Fibroblast of lung (primary cell): ENCODE measurements around the gene GALR2. TPM values are rescaled to one million over a fixed set of nuclear protein-coding genes. Genes with fewer than 3 reads are reported as not detected.

Experiments used
- DNase-seq, 2 donors: peaks; one replicate each; pipeline versions ENCODE4 v3.0.0 to v3.0.0-alpha.2; 2010; ENCODE audit warnings: low read depth in 2 of 2
- H2AFZ ChIP-seq: 2 replicates; pipeline ENCODE4 v1.5.1; 2012; ENCODE audit warnings: low read length, control low read depth, inconsistent platforms
- H3K27ac ChIP-seq: 2 replicates; pipeline ENCODE4 v1.5.1; 2011; ENCODE audit warnings: low read length, control low read depth; ENCODE audit not compliant: insufficient read depth
- H3K27me3 ChIP-seq: 2 replicates; pipeline ENCODE4 v1.5.1; 2011; ENCODE audit warnings: mild to moderate bottlenecking, low read length; ENCODE audit not compliant: control insufficient read depth, insufficient read depth
- H3K36me3 ChIP-seq: 2 replicates; pipeline ENCODE4 v1.5.1; 2011; ENCODE audit warnings: low read length; ENCODE audit not compliant: control insufficient read depth, insufficient read depth
- H3K4me1 ChIP-seq: 2 replicates; pipeline ENCODE4 v1.5.1; 2011; ENCODE audit warnings: low read length; ENCODE audit not compliant: control insufficient read depth, insufficient read depth; ENCODE audit errors: extremely low read depth
- H3K4me2 ChIP-seq: 2 replicates; pipeline ENCODE4 v1.5.1; 2011; ENCODE audit warnings: low read length, control low read depth; ENCODE audit not compliant: insufficient read depth; ENCODE audit errors: extremely low read depth
- H3K4me3 ChIP-seq, 4 experiments: fragments of 200-600 bp in 1 of 4; sonication (generic) in 1 of 4; replicated peaks in 1 of 4; 2 replicates each; pipeline ENCODE4 v1.5.1; 2011 to 2016; ENCODE audit warnings: low read length in 4 of 4, low read depth in 3 of 4, mild to moderate bottlenecking in 3 of 4, control low read depth in 2 of 4, inconsistent platforms in 1 of 4, mixed read lengths in 1 of 4; ENCODE audit not compliant: insufficient read depth in 1 of 4; ENCODE audit errors: control extremely low read depth in 1 of 4
- H3K79me2 ChIP-seq: 2 replicates; pipeline ENCODE4 v1.5.1; 2012; ENCODE audit warnings: mild to moderate bottlenecking, low read length, inconsistent platforms; ENCODE audit not compliant: control insufficient read depth, insufficient read depth
- H3K9ac ChIP-seq: 2 replicates; pipeline ENCODE4 v1.5.1; 2011; ENCODE audit warnings: mild to moderate bottlenecking, low read length, control low read depth; ENCODE audit not compliant: insufficient read depth
- H3K9me3 ChIP-seq: 2 replicates; pipeline ENCODE4 v1.5.1; 2012; ENCODE audit warnings: low read depth, low read length; ENCODE audit not compliant: control insufficient read depth, insufficient read depth
- H4K20me1 ChIP-seq: 2 replicates; pipeline ENCODE4 v1.5.1; 2011; ENCODE audit warnings: low read length; ENCODE audit not compliant: control insufficient read depth, insufficient read depth; ENCODE audit errors: extremely low read depth
- EZH2 ChIP-seq: IDR thresholded peaks from 2 replicates; pipeline ENCODE4 v1.5.1; 2012; ENCODE audit warnings: low read length, control low read depth, mild to moderate bottlenecking; ENCODE audit errors: missing control alignments
- polyA plus RNA-seq, 2 donors: library from polyadenylated mRNA; depleted of rRNA in 1 of 2; stranded (reverse) in 1 of 2; unstranded in 1 of 2; fragments of >200 nt; gene quantifications; 2 replicates each; pipeline ENCODE4 v1.2.1, GENCODE V29; 2011 to 2012; ENCODE audit warnings: missing spikeins in 1 of 2
- total RNA-seq: library from RNA; depleted of rRNA; stranded (reverse); fragments of >200 nt; gene quantifications from 2 replicates; pipeline ENCODE4 v1.2.1, GENCODE V29; 2014
- TF ChIP-seq, protein P1 (sequence below), 2 donors: IDR thresholded peaks in 1 of 2; conservative IDR thresholded peaks in 1 of 2; 1 replicate in 1 of 2; 2 replicates in 1 of 2; pipeline ENCODE4 v1.5.1; 2011 to 2012; ENCODE audit warnings: low read length in 2 of 2, control low read depth in 1 of 2, inconsistent platforms in 1 of 2, low read depth in 1 of 2, mild to moderate bottlenecking in 1 of 2

Gene GALR2
- total and polyA plus RNA-seq, 2 donors (not counting 1 experiment from before 2014, with no cell fraction given) = not detected

DNA sequence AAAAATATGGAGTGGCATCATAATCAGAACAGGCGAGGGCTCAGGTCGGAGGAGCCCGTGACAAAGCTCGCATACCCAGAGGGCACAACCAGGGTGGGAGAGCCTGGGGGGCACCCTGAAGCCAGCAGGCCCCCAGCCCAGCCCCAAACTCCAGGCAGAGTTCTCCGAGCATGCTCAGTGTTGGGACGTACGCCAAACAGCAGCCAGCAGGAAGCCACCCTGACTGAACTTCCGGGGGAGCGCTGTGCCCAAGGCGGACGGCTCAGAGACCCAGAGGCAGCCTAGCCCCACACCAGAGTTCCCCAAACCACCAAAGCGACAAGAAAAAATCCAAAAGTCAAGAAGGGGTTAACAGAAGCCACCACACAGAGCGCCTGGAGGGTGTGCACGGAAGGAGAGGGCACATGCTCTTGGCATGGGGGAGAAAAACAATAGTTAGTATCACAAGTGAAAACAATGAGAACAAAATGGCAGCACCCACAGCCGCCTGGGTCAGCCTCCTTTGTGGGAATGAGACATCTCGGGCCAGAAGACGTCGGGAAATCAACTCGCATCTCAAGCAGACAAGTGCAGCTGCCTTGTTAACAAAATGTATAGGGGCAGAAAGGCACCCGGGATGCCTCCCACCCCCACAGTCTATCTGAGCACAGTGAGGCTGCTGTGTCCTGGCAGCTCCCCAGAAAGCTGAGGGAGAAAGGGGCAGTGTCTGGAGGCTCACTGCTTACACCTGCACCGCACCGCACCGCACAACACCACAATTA is 17.1 kb downstream of the GALR2 start:
- Histone ChIP-seq H3K4me1 (peaks cover 2% of the 10 kb centered on the region), H3K4me2 (no peak overlapping the region), H3K79me2 (no peaks in the 10 kb centered on the region), H2AFZ (no peak overlapping the region), H3K9me3 (no peaks in the 10 kb centered on the region), H3K4me3 (no peak overlapping the region), H3K27ac (no peak overlapping the region), H4K20me1 (no peaks in the 10 kb centered on the region), H3K36me3 (peaks cover 33% of the 10 kb centered on the region), H3K27me3 (no peaks in the 10 kb centered on the region), H3K9ac (no peak overlapping the region)
- TF ChIP-seq EZH2 = no peak
- TF ChIP-seq, protein P1, sequence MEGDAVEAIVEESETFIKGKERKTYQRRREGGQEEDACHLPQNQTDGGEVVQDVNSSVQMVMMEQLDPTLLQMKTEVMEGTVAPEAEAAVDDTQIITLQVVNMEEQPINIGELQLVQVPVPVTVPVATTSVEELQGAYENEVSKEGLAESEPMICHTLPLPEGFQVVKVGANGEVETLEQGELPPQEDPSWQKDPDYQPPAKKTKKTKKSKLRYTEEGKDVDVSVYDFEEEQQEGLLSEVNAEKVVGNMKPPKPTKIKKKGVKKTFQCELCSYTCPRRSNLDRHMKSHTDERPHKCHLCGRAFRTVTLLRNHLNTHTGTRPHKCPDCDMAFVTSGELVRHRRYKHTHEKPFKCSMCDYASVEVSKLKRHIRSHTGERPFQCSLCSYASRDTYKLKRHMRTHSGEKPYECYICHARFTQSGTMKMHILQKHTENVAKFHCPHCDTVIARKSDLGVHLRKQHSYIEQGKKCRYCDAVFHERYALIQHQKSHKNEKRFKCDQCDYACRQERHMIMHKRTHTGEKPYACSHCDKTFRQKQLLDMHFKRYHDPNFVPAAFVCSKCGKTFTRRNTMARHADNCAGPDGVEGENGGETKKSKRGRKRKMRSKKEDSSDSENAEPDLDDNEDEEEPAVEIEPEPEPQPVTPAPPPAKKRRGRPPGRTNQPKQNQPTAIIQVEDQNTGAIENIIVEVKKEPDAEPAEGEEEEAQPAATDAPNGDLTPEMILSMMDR (conservative IDR thresholded peaks at IDR 0.05 in 1 of 2, IDR thresholded peaks at IDR 0.05 in 1 of 2; ENCODE audit: low read depth in 1 of 2, low read length in 2 of 2) = no peak
- DNase-seq = no peak

DNA sequence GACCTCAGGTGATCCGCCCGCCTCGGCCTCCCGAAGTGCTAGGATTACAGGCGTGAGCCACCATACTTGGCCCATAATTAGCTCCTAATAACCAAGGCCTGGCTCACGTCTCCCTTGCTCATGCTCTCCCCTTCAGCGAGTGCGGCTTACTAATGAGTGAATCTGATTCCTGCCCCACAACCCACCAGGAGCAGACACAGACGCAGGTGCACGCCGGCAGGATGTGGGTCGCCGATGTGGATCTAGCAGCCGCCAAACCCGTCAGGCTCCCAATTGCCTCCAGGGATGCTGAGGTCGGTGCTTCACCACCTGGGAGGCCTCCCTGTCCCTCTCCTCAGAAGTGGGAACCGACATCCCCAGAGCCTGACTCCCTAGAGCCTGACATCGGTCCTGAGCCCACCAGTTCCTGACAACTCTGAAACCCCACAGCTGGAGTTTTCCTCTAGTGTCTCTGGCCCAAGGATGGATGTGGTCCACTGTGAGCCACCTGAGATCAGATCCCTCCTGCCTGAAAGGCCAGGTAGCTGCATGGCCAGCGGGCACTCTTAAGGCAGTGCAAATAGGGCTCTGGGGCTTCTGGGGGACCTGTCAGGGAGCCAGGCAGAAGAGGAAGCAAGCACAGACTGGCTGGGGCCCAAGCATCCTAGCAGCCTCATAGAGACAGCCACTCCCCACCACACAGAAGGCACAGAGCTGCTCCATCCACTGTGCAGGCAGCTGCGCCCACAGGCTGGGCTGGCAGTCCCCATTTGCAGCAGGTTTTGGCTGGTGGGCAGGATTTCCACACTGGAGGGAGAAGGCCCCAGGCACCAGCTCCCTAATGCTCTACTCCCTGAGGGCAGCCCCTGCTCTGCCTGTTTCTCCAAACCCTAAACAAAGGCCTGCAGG is 18.2 kb downstream of the GALR2 start:
- DNase-seq = no peak
- Histone ChIP-seq H3K79me2 (no peaks in the 10 kb centered on the region), H3K9me3 (no peaks in the 10 kb centered on the region), H3K36me3 (peaks cover 30% of the 10 kb centered on the region), H2AFZ (no peak overlapping the region), H3K4me1 (peaks cover 2% of the 10 kb centered on the region), H3K9ac (no peak overlapping the region), H3K27ac (no peak overlapping the region), H3K4me2 (no peak overlapping the region), H3K27me3 (no peaks in the 10 kb centered on the region), H4K20me1 (no peaks in the 10 kb centered on the region), H3K4me3 (no peak overlapping the region)
- no peak for TF ChIP-seq EZH2
- TF ChIP-seq, protein P1 (conservative IDR thresholded peaks at IDR 0.05 in 1 of 2, IDR thresholded peaks at IDR 0.05 in 1 of 2; ENCODE audit: low read depth in 1 of 2, low read length in 2 of 2) = no peak

DNA sequence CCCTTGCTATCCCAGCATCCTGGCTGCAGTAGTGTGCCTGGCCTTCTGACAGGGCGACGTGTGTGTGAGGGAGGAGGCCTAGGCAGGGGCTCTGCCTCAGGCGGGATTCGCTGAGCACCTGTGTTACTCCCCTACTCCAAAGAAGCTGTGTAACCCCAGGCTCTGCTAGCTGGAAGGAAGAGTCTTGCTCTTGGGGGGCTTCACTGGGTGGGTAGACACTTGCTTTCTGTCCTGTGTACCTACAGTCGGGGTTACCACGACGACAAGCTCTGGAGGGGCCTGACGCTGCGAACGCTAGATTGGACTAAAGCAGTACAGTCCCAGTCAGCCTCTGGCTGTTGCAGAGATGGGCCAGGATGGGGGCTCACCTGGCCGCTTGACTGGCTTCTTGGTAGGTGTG is 19.5 kb downstream of the GALR2 start:
- Histone ChIP-seq H3K9me3 (no peaks in the 10 kb centered on the region), H3K27me3 (no peaks in the 10 kb centered on the region), H3K4me3 (no peak overlapping the region), H3K36me3 (peaks cover 23% of the 10 kb centered on the region), H3K4me2 (no peak overlapping the region), H3K9ac (no peak overlapping the region), H3K4me1 (peaks cover 2% of the 10 kb centered on the region), H2AFZ (no peak overlapping the region), H3K27ac (no peak overlapping the region), H4K20me1 (no peaks in the 10 kb centered on the region), H3K79me2 (no peaks in the 10 kb centered on the region)
- DNase-seq = no peak
- TF ChIP-seq, protein P1 (conservative IDR thresholded peaks at IDR 0.05 in 1 of 2, IDR thresholded peaks at IDR 0.05 in 1 of 2; ENCODE audit: low read depth in 1 of 2, low read length in 2 of 2) = no peak
- TF ChIP-seq EZH2 = no peak
